MCF 10A (cell line): ENCODE results near the gene NRXN3. TPM values are rescaled to one million over a fixed set of nuclear protein-coding genes. Genes with fewer than 3 reads are reported as not detected.

Source experiments
- BruUV-seq: library from RNA; stranded (reverse); fragments of 400-500 nt; replicated peaks from 2 replicates; lab custom pipeline; 2021; lab: Mats Ljungman, UMichigan
- CTCF ChIA-PET: fragments of 300-600 bp; sonication (Branson Sonifier 250); formaldehyde crosslinking; extraction: SDS; loops from one replicate; lab custom pipeline; 2021; ENCODE audit warnings: antibody characterized with exemption, inconsistent platforms; lab: Yijun Ruan, JAX
- POLR2A ChIA-PET: fragments of 300-600, 350-650 bp; sonication (Branson Sonifier 250); formaldehyde crosslinking; extraction: SDS; loops from one replicate; lab custom pipeline; 2020; ENCODE audit warnings: antibody characterized with exemption, inconsistent platforms; lab: Yijun Ruan, JAX
- DNase-seq: peaks from one replicate; pipeline ENCODE4 v3.0.0-alpha.2; 2018; ENCODE audit not compliant: unreplicated experiment
- H3K27ac Mint-ChIP-seq: one replicate; pipeline ENCODE4 v1.8.0; 2022; ENCODE audit warnings: mild to moderate bottlenecking, low read depth, mixed read lengths; ENCODE audit not compliant: unreplicated experiment
- H3K27me3 Mint-ChIP-seq: one replicate; pipeline ENCODE4 v1.8.0; 2022; ENCODE audit warnings: mixed read lengths; ENCODE audit not compliant: insufficient read depth, unreplicated experiment
- H3K36me3 Mint-ChIP-seq: one replicate; pipeline ENCODE4 v1.8.0; 2022; ENCODE audit warnings: mild to moderate bottlenecking, moderate library complexity, mixed read lengths; ENCODE audit not compliant: insufficient read depth, unreplicated experiment
- H3K4me1 Mint-ChIP-seq: one replicate; pipeline ENCODE4 v1.8.0; 2022; ENCODE audit warnings: mixed read lengths; ENCODE audit not compliant: insufficient read depth, unreplicated experiment
- H3K4me3 Mint-ChIP-seq: one replicate; pipeline ENCODE4 v1.8.0; 2022; ENCODE audit warnings: mild to moderate bottlenecking, moderate library complexity, mixed read lengths; ENCODE audit not compliant: unreplicated experiment
- H3K9me3 Mint-ChIP-seq: one replicate; pipeline ENCODE4 v1.8.0; 2022; ENCODE audit warnings: mixed read lengths; ENCODE audit not compliant: unreplicated experiment
- intact Hi-C: fragments of 100-400 bp; cut with micrococcal nuclease; formaldehyde crosslinking; loops from 2 replicates; pipeline ENCODE4 v1.14.1; 2022
- total RNA-seq: library from RNA; stranded (reverse); gene quantifications from 2 replicates; pipeline ENCODE4 v1.2.3, GENCODE V29; 2022
- TF ChIP-seq, protein P1 (sequence below): fragments of 200-600 bp; IDR thresholded peaks from one replicate; pipeline ENCODE4 v1.8.0; 2022; ENCODE audit warnings: antibody characterized with exemption, mild to moderate bottlenecking; ENCODE audit not compliant: unreplicated experiment

The NRXN3 gene
- total RNA-seq, 1 experiment from 2014 or later: not detected

DNA sequence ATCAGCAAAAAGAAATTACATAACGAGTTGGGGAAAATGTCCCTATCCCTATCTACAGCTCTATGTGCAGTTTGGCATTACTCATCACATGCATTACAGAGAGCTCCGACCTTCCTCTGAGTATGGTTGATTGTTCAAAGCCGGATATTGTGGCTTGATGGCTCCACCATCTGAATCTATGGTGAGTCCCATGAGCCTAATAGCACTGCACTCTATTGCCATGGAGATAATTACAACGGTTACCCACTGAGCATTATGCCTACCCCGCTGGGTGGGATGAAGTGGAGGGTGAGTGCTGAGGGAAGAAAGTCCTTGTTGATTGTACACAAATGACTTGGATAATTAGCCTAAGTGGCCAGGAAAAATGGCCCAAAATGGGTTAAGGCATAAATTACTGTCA is 800.5 kb downstream of the NRXN3 start:
- CTCF ChIA-PET: interaction anchor here (0.6 to 1.2 kb wide), 5 partner anchors 9 to 1894 kb away, joined by 3 to 6 read pairs (median 3); no protein-coding TSS in a partner anchor
- no TSS peak for BruUV-seq
- TF ChIP-seq, protein P1, sequence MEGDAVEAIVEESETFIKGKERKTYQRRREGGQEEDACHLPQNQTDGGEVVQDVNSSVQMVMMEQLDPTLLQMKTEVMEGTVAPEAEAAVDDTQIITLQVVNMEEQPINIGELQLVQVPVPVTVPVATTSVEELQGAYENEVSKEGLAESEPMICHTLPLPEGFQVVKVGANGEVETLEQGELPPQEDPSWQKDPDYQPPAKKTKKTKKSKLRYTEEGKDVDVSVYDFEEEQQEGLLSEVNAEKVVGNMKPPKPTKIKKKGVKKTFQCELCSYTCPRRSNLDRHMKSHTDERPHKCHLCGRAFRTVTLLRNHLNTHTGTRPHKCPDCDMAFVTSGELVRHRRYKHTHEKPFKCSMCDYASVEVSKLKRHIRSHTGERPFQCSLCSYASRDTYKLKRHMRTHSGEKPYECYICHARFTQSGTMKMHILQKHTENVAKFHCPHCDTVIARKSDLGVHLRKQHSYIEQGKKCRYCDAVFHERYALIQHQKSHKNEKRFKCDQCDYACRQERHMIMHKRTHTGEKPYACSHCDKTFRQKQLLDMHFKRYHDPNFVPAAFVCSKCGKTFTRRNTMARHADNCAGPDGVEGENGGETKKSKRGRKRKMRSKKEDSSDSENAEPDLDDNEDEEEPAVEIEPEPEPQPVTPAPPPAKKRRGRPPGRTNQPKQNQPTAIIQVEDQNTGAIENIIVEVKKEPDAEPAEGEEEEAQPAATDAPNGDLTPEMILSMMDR: no peak
- Mint-ChIP-seq H3K27ac (no peak overlapping the region), H3K4me3 (no peak overlapping the region), H3K9me3 (no peaks in the 10 kb centered on the region), H3K36me3 (no peaks in the 10 kb centered on the region), H3K27me3 (peaks cover 14% of the 10 kb centered on the region), H3K4me1 (no peaks in the 10 kb centered on the region)
- DNase-seq: no peak
- intact Hi-C loops: no loop called here
- POLR2A ChIA-PET: no interaction called here

DNA sequence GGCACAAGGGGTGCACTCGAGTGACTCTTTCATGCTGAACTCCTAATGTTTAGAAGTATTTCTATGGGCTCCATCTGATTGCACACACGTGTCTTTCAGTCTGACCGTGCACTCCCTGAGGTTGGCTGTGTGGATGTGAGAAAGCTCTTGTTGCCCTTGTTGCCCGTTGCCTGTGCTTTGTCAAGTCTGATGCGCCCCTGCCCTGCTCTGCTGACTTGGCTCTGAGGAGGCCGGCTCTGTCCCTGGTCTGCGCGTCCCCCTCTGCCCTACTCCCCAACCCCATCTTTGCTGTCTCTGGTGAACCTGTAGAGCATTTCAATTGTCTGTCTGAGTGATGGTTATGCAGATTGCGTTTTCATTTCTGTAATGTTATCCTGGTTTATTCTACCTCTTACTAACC is 802.3 kb downstream of the NRXN3 start:
- ChIA-PET CTCF (interaction anchor here (0.5 to 5.2 kb wide), 5 partner anchors 12 to 1891 kb away, joined by 3 to 43 read pairs (median 3); no protein-coding TSS in a partner anchor), POLR2A (no interaction called here)
- Mint-ChIP-seq H3K4me1 (no peaks in the 10 kb centered on the region), H3K27me3 (no peaks in the 10 kb centered on the region), H3K9me3 (no peaks in the 10 kb centered on the region), H3K4me3 (no peak overlapping the region), H3K27ac (no peak overlapping the region), H3K36me3 (no peaks in the 10 kb centered on the region)
- intact Hi-C loops: no loop called here
- BruUV-seq: no TSS peak
- DNase-seq: no peak
- TF ChIP-seq, protein P1: no peak

DNA sequence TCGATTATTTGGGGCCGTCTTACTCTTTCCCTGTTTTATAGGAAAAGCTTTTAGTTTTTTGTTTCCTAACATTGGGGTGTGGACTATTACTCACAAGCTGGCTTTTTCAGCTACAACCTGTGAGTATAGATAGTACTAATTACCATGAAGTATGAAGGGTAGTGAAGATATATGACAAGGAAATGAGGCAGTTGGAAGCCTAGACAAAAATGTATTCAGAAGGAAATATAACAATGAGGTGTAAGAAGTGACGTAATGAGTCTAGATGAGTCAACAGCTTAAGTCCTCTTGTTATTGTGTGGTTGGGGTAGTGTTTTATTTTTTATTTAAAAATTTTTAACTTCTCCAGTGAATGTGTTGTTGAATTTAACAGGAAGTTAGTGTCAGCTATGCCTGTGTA is 804.5 kb downstream of the NRXN3 start:
- H3K27me3 Mint-ChIP-seq: no peaks in the 10 kb centered on the region
- TF ChIP-seq, protein P1: no peak
- ChIA-PET CTCF (interaction anchor here (0.5 to 5.2 kb wide), 4 partner anchors 14 to 789 kb away, joined by 3 to 43 read pairs (median 4); no protein-coding TSS in a partner anchor), POLR2A (no interaction called here)
- no peak overlapping the region for H3K4me3 Mint-ChIP-seq
- no peak overlapping the region for H3K27ac Mint-ChIP-seq
- intact Hi-C loops: no loop called here
- BruUV-seq: no TSS peak
- no peaks in the 10 kb centered on the region for H3K36me3 Mint-ChIP-seq
- peak; percentile 8 for DNase-seq
- H3K9me3 Mint-ChIP-seq: no peaks in the 10 kb centered on the region
- no peaks in the 10 kb centered on the region for H3K4me1 Mint-ChIP-seq

DNA sequence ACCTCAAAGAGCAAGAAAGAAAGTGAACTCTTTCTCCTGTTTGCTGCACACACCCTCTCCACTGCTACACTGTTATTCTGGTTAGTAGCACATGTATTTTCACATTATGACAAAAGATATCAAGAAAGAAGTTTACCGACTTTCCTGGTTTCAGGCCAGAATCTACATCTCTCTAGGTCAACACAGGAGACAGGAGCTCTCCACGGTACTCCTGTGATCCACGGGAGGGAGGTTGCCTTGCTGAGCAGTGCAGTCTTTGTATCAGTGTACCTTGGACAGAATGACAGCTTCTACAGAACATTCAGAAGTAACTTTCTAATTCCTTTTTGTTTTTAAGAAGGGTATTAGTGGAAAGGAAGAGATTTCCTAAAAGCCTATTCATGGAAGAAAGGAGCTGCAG is 805.6 kb downstream of the NRXN3 start:
- H3K4me3 Mint-ChIP-seq: no peak overlapping the region
- CTCF ChIA-PET: interaction anchor here (5.2 kb wide), 1 partner anchor 15 kb away, joined by 43 read pairs; no protein-coding TSS in a partner anchor
- H3K27me3 Mint-ChIP-seq: no peaks in the 10 kb centered on the region
- no peaks in the 10 kb centered on the region for H3K4me1 Mint-ChIP-seq
- POLR2A ChIA-PET: no interaction called here
- BruUV-seq: no TSS peak
- no peak overlapping the region for H3K27ac Mint-ChIP-seq
- TF ChIP-seq, protein P1: no peak
- no peak for DNase-seq
- no peaks in the 10 kb centered on the region for H3K9me3 Mint-ChIP-seq
- H3K36me3 Mint-ChIP-seq: no peaks in the 10 kb centered on the region
- intact Hi-C loops: no loop called here
